BLaER1 treated with 17β-estradiol and CSF1 and Interleukin-3, amounts not matched to agents 10 nM and 100 nM (cell line): Measurements from ENCODE around the gene GLB1L.

Source experiments
- H3K27ac ChIP-seq, 11 experiments: shearing (Covaris generic); formaldehyde crosslinking; 2 replicates each; pipeline ENCODE4 v1.8.1; 2022
- H3K27me3 ChIP-seq, 11 experiments: shearing (Covaris generic); formaldehyde crosslinking; 2 replicates each; pipeline ENCODE4 v1.8.1; 2022
- H3K36me3 ChIP-seq, 11 experiments: shearing (Covaris generic); formaldehyde crosslinking; 2 replicates each; pipeline ENCODE4 v1.8.1; 2022
- H3K4me1 ChIP-seq, 10 experiments: shearing (Covaris generic); formaldehyde crosslinking; 2 replicates each; pipeline ENCODE4 v1.8.1; 2022
- H3K4me2 ChIP-seq, 11 experiments: shearing (Covaris generic); formaldehyde crosslinking; 2 replicates each; pipeline ENCODE4 v1.8.1; 2022
- H3K4me3 ChIP-seq, 10 experiments: shearing (Covaris generic); formaldehyde crosslinking; 2 replicates each; pipeline ENCODE4 v1.8.1; 2022
- H3K9ac ChIP-seq, 11 experiments: shearing (Covaris generic); formaldehyde crosslinking; 2 replicates each; pipeline ENCODE4 v1.8.1; 2022
- H3K9me3 ChIP-seq, 11 experiments: shearing (Covaris generic); formaldehyde crosslinking; replicated peaks in 1 of 11; 2 replicates each; pipeline ENCODE4 v1.8.1; 2022
- H4K20me1 ChIP-seq, 11 experiments: shearing (Covaris generic); formaldehyde crosslinking; 2 replicates each; pipeline ENCODE4 v1.8.1; 2022
- Cebpa-rat ChIP-seq, 11 experiments: shearing (Covaris generic); IDR thresholded peaks; 2 replicates each; pipeline ENCODE4 v1.8.1; 2022

Gene GLB1L

DNA sequence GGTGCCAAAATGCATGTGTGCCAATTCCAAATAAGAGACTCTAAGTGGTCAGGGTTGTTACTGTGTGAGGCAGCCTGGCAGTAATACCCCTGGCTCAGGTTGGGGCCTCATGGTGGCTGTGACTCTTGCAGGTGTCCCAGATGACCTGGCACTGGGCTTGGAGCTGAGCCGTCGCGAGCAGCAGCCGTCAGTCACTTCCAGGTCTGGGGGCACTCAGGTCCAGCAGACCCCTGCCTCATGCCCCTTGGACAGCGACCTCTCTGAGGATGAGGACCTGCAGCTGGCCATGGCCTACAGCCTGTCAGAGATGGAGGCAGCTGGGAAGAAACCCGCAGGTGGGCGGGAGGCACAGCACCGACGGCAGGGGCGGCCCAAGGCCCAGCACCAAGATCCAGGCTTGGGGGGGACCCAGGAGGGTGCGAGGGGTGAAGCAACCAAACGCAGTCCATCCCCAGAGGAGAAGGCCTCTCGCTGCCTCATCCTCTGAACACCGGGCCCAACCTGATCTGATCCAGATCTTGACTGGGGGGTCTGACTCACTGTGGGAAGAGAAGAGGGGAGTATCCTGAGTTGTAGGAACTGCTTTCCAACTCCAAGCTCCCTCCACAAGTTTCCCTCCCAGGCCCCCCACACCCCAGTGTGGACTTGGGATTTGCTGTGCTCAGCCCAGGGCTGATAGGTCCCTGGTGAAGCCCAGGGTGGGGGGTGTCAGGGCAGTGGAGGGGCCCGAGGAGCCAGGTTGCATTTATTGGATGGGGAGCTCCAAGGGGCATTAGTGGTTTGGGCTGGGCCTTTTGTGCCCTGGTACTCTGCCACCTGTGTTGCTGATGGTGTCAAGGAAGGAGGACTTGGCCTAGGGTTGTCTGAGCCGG is 39.5 kb upstream of the GLB1L start:
- H3K36me3 ChIP-seq, result peaks cover 0 to 58% (median 0%) of the 10 kb centered on the region in 11 experiments; a peak in 7 of 22 replicates
- no peak overlapping the region; a peak in 1 of 20 replicates for H3K4me3 ChIP-seq
- no peak overlapping the region for H3K27ac ChIP-seq
- no peaks in the 10 kb centered on the region for H3K9me3 ChIP-seq
- H4K20me1 ChIP-seq, result peaks cover 17 to 63% (median 28%) of the 10 kb centered on the region in 11 experiments; a peak in 16 of 22 replicates
- H3K27me3 ChIP-seq, result no peaks in the 10 kb centered on the region
- peak overlapping the region; percentile 48 to 98 (median 82) for H3K4me2 ChIP-seq
- TF ChIP-seq Cebpa-rat (IDR thresholded peaks at IDR 0.05), result no peak
- H3K4me1 ChIP-seq, result peaks cover 52 to 83% (median 69%) of the 10 kb centered on the region in 10 experiments
- peak overlapping the region in 4 of 11 experiments; percentile 2 to 64 (median 24); a peak in 4 of 22 replicates for H3K9ac ChIP-seq

DNA sequence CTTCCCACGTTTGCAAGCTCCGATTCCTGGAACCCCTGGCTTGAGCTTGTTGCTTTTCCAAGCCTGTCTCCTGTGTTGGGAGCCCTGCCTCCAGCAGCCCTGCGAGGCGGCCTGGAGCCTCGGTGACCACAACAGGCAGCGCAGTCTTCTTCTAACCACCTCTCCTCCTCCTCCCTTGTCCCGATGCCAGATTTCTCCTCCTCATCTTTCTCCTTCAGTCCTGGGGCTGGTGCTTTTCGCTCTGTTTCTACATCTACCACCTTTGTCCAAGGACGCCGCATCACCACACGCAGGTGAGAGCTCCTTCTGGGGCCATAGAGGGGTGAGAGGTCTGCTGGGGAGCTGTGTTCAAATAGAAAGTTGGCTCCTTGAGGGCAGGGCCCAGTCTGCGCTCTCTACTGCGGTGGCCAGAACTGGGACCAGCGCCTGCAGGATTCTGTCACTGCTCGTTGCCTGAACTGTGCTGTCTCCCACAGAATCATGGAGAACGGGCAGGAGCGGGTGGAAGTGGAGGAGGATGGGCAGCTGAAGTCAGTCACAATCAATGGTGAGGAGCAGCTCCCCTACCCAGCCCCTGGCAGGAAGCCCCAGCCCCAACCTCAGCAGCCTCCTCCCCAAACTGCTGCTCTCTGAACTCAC is 37.8 kb upstream of the GLB1L start:
- H3K4me3 ChIP-seq, result no peak overlapping the region
- H3K9ac ChIP-seq, result peak overlapping the region in 8 of 11 experiments; percentile 5 to 53 (median 46); a peak in 12 of 22 replicates
- H3K27me3 ChIP-seq, result no peaks in the 10 kb centered on the region
- H3K9me3 ChIP-seq, result no peaks in the 10 kb centered on the region
- H4K20me1 ChIP-seq, result peaks cover 17 to 63% (median 28%) of the 10 kb centered on the region in 11 experiments; a peak in 16 of 22 replicates
- H3K27ac ChIP-seq, result peak overlapping the region in 3 of 11 experiments; percentile 25 to 43 (median 28); a peak in 3 of 22 replicates
- no peak for TF ChIP-seq Cebpa-rat (IDR thresholded peaks at IDR 0.05)
- peak overlapping the region; percentile 82 to 98 (median 94) for H3K4me2 ChIP-seq
- peaks cover 59 to 89% (median 82%) of the 10 kb centered on the region in 10 experiments for H3K4me1 ChIP-seq
- peaks cover 0 to 58% (median 0%) of the 10 kb centered on the region in 11 experiments; a peak in 7 of 22 replicates for H3K36me3 ChIP-seq

DNA sequence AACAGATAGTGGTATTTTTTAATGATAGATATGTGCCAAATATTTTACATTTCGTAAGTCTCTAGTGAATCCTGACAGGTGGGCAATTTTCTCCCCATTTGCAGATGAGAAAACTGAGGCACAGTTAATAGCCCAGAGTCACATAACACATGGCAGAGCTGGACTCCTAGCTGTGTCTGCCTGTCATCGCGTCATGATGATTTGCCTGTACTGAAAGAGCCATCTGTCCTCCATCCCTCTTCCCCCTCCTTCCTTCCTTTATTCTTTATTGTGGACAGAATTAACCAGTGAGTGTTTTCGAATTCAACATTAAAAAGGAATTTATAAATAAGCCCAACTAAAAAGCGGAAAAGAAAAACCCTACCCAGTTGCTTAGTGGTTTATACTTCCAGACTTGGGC is 37.1 kb upstream of the GLB1L start:
- no peak for TF ChIP-seq Cebpa-rat (IDR thresholded peaks at IDR 0.05)
- peak overlapping the region; percentile 82 to 98 (median 94) for H3K4me2 ChIP-seq
- H3K27ac ChIP-seq, result peak overlapping the region in 2 of 11 experiments; percentile 28 to 43; a peak in 2 of 22 replicates
- H3K9ac ChIP-seq, result peak overlapping the region in 7 of 11 experiments; percentile 18 to 53 (median 48); a peak in 10 of 22 replicates
- peaks cover 0 to 58% (median 0%) of the 10 kb centered on the region in 11 experiments; a peak in 7 of 22 replicates for H3K36me3 ChIP-seq
- H3K4me1 ChIP-seq, result peaks cover 63 to 90% (median 89%) of the 10 kb centered on the region in 10 experiments
- no peaks in the 10 kb centered on the region for H3K9me3 ChIP-seq
- no peak overlapping the region for H3K4me3 ChIP-seq
- no peaks in the 10 kb centered on the region for H3K27me3 ChIP-seq
- H4K20me1 ChIP-seq, result peaks cover 17 to 63% (median 28%) of the 10 kb centered on the region in 11 experiments; a peak in 16 of 22 replicates

DNA sequence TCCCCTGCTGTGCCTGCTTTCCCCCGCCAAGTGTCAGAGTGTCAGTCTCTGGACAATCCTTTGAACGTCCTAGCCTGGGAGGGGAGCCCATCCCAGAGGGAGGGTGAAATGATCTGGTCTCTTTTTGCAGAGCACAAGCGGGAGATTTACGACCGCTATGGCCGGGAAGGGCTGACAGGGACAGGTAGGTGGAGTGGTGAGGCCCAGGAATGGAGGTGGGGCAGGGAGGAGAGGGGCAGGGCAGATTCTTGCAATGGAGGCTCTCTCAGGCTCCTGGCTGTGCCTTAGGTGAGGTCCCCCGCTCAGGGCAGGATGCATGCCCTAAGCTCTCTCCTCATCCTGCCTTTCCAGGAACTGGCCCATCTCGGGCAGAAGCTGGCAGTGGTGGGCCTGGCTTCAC is 36.3 kb upstream of the GLB1L start:
- Histone ChIP-seq H3K4me1 (peaks cover 63 to 89% (median 86%) of the 10 kb centered on the region in 10 experiments), H3K4me2 (peak overlapping the region; percentile 82 to 98 (median 94)), H3K36me3 (peaks cover 0 to 58% (median 0%) of the 10 kb centered on the region in 11 experiments; a peak in 7 of 22 replicates)

DNA sequence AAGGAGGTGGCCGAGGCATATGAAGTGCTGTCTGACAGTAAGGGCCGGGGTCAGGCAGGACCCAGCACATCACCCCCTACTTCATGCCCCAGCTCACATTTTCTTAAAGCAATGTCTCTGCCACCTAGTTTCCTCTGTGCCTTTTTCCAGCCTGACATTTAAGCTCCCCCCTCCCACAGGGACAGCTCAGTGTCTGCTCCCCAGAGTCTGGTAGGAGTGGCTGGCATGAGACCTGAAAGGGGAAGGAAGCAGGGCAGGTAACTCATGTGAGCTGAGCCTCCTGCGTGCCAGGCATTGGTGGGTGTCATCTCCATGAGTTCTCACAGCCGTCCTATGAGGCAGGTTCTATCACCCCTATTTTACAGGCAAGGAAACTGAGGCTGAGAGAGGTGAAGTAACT is 35.4 kb upstream of the GLB1L start:
- Histone ChIP-seq H3K27ac (peak overlapping the region in 1 of 11 experiments; percentile 97; a peak in 1 of 22 replicates), H3K9me3 (no peaks in the 10 kb centered on the region), H3K9ac (peak overlapping the region in 8 of 11 experiments; percentile 7 to 96 (median 82); a peak in 10 of 22 replicates), H3K4me1 (peaks cover 62 to 80% (median 79%) of the 10 kb centered on the region in 10 experiments), H3K36me3 (peaks cover 0 to 52% (median 0%) of the 10 kb centered on the region in 11 experiments; a peak in 6 of 22 replicates), H3K4me3 (peak overlapping the region in 4 of 10 experiments; percentile 65 to 76 (median 66); a peak in 4 of 20 replicates), H3K27me3 (no peaks in the 10 kb centered on the region), H3K4me2 (peak overlapping the region; percentile 82 to 98 (median 94)), H4K20me1 (peaks cover 17 to 52% (median 28%) of the 10 kb centered on the region in 11 experiments; a peak in 16 of 22 replicates)
- TF ChIP-seq Cebpa-rat (IDR thresholded peaks at IDR 0.05), result no peak

More for the DNA sequence above, 36.3 kb upstream of the GLB1L start:
- Histone ChIP-seq H3K9ac (peak overlapping the region in 6 of 11 experiments; percentile 29 to 96 (median 80); a peak in 9 of 22 replicates), H3K9me3 (no peaks in the 10 kb centered on the region), H3K4me3 (no peak overlapping the region), H3K27me3 (no peaks in the 10 kb centered on the region), H3K27ac (peak overlapping the region in 2 of 11 experiments; percentile 18 to 40; a peak in 1 of 22 replicates), H4K20me1 (peaks cover 17 to 59% (median 28%) of the 10 kb centered on the region in 11 experiments; a peak in 16 of 22 replicates)
- TF ChIP-seq Cebpa-rat (IDR thresholded peaks at IDR 0.05), result no peak

DNA sequence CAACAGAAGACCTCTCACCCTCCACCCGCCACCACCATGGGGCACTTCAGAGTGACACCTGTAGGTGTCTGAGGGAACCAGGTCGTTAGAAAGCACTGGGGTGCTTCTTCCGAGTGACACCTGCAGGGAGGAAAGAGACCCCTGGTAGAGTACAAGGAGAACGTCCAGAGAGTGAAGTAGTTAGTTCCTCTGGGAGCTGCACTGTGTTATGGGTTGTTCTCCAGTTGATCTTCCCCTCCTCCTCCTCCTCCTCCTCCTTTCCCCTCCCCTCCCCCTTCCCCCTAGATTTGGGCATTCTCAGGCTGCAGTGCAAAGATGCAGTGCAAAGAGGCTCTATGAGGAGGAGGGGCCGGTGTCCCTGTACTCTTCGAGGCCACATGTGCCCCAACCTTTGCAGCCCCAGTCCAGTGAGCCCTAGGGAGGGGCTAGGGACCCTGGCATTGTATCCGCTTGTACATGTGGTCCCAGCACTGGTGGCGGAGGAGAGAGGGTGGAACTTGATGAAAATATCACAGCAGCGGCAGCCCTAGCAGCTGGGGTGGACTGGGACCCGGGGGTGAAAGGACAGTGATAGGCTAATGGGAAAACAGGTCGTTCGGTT is 34.8 kb upstream of the GLB1L start:
- Histone ChIP-seq H3K36me3 (peaks cover 0 to 45% (median 0%) of the 10 kb centered on the region in 11 experiments; a peak in 6 of 22 replicates), H3K27ac (peak overlapping the region; percentile 72 to 97 (median 84); a peak in 20 of 22 replicates)

DNA sequence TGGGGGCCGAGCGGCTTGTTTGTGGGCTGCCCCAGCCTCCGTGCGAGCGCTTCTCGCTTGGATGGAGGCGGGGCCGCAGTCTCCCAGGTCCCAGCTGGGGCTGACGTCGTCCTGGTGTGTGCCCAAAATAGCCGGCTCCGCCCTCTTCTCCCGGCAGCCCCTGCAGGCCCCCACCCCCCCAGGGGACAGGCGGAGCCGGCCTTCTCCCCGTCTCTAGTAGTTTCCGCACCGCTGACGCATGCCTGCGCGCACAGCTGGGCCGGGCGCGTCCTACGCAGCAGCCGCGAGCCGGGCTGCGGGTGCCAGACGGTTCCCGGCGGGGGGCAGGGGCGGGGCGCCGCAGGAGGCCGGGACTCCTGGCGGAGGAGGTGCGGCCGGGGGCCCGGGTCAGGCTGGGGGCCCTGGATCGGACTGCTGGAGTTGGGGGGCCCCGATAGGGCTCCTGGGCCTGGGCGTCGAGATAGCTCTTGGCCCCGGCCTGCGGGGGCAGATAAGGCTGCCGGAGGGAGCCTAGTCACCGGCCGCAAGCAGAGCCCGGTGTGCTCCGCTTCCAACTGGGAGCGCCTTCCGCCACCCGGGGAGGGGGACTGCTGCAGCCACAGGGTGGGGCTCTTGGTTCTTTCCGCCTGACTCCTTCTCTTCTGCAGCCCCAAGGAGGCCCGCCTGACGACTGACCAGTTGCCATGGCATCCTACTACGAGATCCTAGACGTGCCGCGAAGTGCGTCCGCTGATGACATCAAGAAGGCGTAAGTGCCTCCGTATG is 34.1 kb upstream of the GLB1L start, which contains the start of gene DNAJB2:
DNAJB2 (plus strand) TSS at position 216 of the 765 bp plus-strand sequence; CDS start at position 684, 468 bp downstream.
- peaks cover 9 to 39% (median 17%) of the 10 kb centered on the region in 11 experiments; a peak in 16 of 22 replicates for H4K20me1 ChIP-seq
- H3K9ac ChIP-seq, result peak within 1 kb of the TSS; percentile 71 to 96 (median 82)
- H3K27ac ChIP-seq, result peak within 1 kb of the TSS; percentile 72 to 97 (median 84)

More for the DNA sequence above, 34.8 kb upstream of the GLB1L start:
- peak overlapping the region; percentile 71 to 96 (median 82) for H3K9ac ChIP-seq
- peaks cover 56 to 74% (median 72%) of the 10 kb centered on the region in 10 experiments for H3K4me1 ChIP-seq
- H3K9me3 ChIP-seq, result no peaks in the 10 kb centered on the region
- peak overlapping the region; percentile 57 to 76 (median 65) for H3K4me3 ChIP-seq
- no peak for TF ChIP-seq Cebpa-rat (IDR thresholded peaks at IDR 0.05)
- peak overlapping the region; percentile 82 to 98 (median 94) for H3K4me2 ChIP-seq
- H3K27me3 ChIP-seq, result no peaks in the 10 kb centered on the region
- peaks cover 16 to 45% (median 24%) of the 10 kb centered on the region in 11 experiments; a peak in 16 of 22 replicates for H4K20me1 ChIP-seq

More for the DNA sequence above, 34.1 kb upstream of the GLB1L start, which contains the start of gene DNAJB2:
- Histone ChIP-seq H3K4me2 (peak within 1 kb of the TSS; percentile 86 to 98 (median 94)), H3K4me1 (peaks cover 49 to 67% (median 65%) of the 10 kb centered on the region in 10 experiments), H3K36me3 (peaks cover 0 to 38% (median 0%) of the 10 kb centered on the region in 11 experiments; a peak in 6 of 22 replicates), H3K27me3 (no peaks in the 10 kb centered on the region), H3K9me3 (no peaks in the 10 kb centered on the region), H3K4me3 (peak within 1 kb of the TSS; percentile 57 to 76 (median 65))
- no peak for TF ChIP-seq Cebpa-rat (IDR thresholded peaks at IDR 0.05)
